ENCODE data around the gene DSG2. TPM values are rescaled to one million over a fixed set of nuclear protein-coding genes. Genes with fewer than 3 reads are reported as not detected.

Gene DSG2
- total RNA-seq, 1 experiment from 2014 or later, result not detected

DNA sequence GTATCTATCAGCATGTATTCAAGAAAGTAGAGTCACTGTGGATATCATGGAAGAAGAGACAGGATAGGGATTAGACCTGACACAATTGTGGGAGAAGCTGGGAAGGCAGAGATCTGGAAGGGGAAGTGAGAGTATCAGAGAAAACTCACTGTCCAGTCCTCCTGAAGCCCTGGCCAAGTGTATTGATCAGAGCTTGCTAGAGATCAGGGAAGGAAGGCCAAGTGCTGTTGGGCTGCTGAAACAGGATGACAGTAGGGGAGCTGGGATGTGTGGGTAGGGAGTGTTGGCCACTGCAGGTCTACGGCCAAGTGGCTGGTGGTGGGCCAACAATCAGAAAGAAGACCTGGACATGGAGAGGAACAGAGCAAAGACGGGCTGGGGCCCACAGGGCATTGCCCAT, 67.4 kb downstream of the DSG2 start:
- H3K4me3 ChIP-seq (ENCODE audit: low read length), result no peak overlapping the region
- peaks cover 12% of the 10 kb centered on the region for H3K4me1 ChIP-seq (ENCODE audit: low read length)
- H3K79me2 ChIP-seq (ENCODE audit: low read length), result no peaks in the 10 kb centered on the region
- H3K27ac ChIP-seq (ENCODE audit: low read length), result no peak overlapping the region
- no peak for DNase-seq
- H3K9me2 ChIP-seq (replicated peaks; ENCODE audit: insufficient read depth, low read length), result no peaks in the 10 kb centered on the region
- H2AFZ ChIP-seq (ENCODE audit: low read length), result no peak overlapping the region
- no peaks in the 10 kb centered on the region for H3K36me3 ChIP-seq (ENCODE audit: insufficient read depth, low read length)
- no peaks in the 10 kb centered on the region for H4K20me1 ChIP-seq (ENCODE audit: insufficient read depth, low read depth, low read length)
- no peak overlapping the region for H3K4me2 ChIP-seq (ENCODE audit: low read depth, low read length, poor library complexity, severe bottlenecking)
- no peaks in the 10 kb centered on the region for H3K9me3 ChIP-seq (ENCODE audit: low read length)
- no peak overlapping the region for H3K9ac ChIP-seq (ENCODE audit: low read length)
- H3K27me3 ChIP-seq (ENCODE audit: low read length), result no peaks in the 10 kb centered on the region

DNA sequence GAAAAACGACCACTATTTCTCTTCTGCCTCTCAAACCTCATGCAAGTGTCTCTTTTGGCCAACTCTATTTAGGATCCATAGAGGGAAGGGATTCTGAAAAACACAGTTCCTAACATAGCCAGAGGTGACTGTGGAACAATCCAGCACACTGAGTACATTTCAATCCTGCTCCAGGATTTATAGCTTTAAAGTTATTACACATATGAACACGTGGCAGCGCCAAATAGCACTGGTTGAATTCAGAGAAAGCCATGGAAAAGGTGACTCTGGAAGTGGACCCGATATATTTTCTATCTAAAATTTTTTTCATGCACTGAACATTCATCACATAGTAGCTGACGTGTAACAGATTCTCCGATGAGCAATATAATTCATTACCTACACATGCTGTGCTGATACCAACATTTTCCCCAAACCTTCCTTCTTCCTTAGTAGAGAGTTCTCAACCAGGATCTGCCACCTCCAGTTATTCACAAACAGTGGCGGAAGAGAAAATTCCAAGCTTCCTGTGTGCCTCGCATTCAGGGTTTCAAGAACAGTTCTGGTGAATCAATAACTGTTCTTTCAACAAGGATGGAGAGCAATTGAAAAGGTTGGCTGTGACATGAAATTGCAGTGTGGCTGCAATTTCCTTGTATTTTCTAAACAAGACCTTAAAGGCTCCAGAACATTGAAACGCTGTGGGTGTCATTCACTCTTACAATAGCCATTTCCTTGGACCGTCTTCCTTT, 68.0 kb downstream of the DSG2 start:
- Histone ChIP-seq H3K9ac (ENCODE audit: low read length) (no peak overlapping the region), H3K79me2 (ENCODE audit: low read length) (no peaks in the 10 kb centered on the region), H2AFZ (ENCODE audit: low read length) (0 out of 2 replicates have a peak overlapping the region, but pooled peaks have one; percentile 14), H3K27me3 (ENCODE audit: low read length) (no peaks in the 10 kb centered on the region), H3K9me3 (ENCODE audit: low read length) (no peaks in the 10 kb centered on the region), H3K27ac (ENCODE audit: low read length) (no peak overlapping the region), H3K4me3 (ENCODE audit: low read length) (no peak overlapping the region), H3K4me1 (ENCODE audit: low read length) (peaks cover 12% of the 10 kb centered on the region), H3K36me3 (ENCODE audit: insufficient read depth, low read length) (no peaks in the 10 kb centered on the region), H3K4me2 (ENCODE audit: low read depth, low read length, poor library complexity, severe bottlenecking) (no peak overlapping the region), H4K20me1 (ENCODE audit: insufficient read depth, low read depth, low read length) (no peaks in the 10 kb centered on the region), H3K9me2 (replicated peaks; ENCODE audit: insufficient read depth, low read length) (no peaks in the 10 kb centered on the region)
- no peak for DNase-seq

DNA sequence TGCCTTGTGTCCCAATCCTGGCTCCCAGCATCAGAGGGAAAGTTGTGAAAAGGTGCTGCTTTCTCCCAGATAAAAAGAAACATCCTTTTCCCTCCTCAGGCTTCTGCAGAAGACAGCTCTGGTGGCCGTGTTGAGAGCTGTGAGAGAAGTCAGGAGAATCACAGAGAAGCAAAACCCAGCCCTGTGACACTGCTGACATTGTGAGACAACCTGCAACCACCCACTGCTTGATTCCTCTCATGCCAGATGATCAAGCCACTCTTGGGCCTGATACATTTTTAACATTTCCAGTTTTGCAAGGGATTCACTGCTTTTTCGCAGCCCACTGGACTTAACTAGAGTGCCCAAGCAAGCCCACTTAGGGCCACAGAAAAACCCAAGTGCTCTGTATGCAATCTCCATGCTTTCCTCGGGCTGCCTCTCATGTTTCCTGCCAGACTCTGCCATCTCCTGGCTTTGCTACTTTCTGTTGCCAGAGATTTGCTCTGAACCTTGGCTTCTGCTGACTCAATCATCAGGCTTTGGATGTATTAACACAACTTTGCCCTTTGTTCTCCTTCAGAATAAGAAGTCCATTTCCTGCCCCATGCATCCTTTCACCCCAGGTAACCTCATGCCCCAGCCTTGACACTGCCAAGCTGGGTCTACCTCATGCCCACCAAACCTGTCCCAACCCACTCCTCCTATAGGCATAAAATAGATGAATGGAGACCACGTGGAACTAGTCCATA, 68.8 kb downstream of the DSG2 start:
- H4K20me1 ChIP-seq (ENCODE audit: insufficient read depth, low read depth, low read length), result no peaks in the 10 kb centered on the region
- no peak overlapping the region for H3K4me2 ChIP-seq (ENCODE audit: low read depth, low read length, poor library complexity, severe bottlenecking)

DNA sequence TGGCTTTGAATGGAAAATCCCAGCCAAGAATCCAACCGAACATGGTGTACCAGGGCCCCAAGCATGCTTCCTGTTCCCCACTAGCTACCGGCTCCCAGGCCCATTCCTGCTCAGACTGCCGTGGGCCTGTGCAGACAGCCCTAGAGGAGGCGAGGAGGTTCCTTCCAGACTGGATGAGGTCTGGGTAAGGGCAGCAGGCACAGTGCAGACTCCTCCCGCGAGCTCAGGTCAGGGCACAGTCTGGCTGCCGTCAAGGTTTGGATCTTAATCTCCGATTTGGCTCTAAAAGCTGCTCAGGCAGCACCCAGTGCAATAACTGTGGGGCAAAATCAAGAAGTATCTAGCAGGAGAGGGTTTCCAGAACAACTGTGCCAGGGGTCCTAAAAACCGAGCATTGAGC, 74.4 kb downstream of the DSG2 start:
- DNase-seq, result no peak
- no peaks in the 10 kb centered on the region for H3K79me2 ChIP-seq (ENCODE audit: low read length)
- no peak overlapping the region for H3K4me3 ChIP-seq (ENCODE audit: low read length)
- no peaks in the 10 kb centered on the region for H3K27me3 ChIP-seq (ENCODE audit: low read length)
- H3K36me3 ChIP-seq (ENCODE audit: insufficient read depth, low read length), result no peaks in the 10 kb centered on the region
- H3K27ac ChIP-seq (ENCODE audit: low read length), result no peak overlapping the region
- H3K9me2 ChIP-seq (replicated peaks; ENCODE audit: insufficient read depth, low read length), result no peaks in the 10 kb centered on the region
- no peak overlapping the region for H3K9ac ChIP-seq (ENCODE audit: low read length)
- no peak overlapping the region; the same call in 1 of the 2 replicates for H2AFZ ChIP-seq (ENCODE audit: low read length)
- no peaks in the 10 kb centered on the region for H3K9me3 ChIP-seq (ENCODE audit: low read length)
- no peaks in the 10 kb centered on the region for H4K20me1 ChIP-seq (ENCODE audit: insufficient read depth, low read depth, low read length)
- H3K4me2 ChIP-seq (ENCODE audit: low read depth, low read length, poor library complexity, severe bottlenecking), result no peak overlapping the region
- peaks cover 21% of the 10 kb centered on the region for H3K4me1 ChIP-seq (ENCODE audit: low read length)

More for the DNA sequence above, 68.8 kb downstream of the DSG2 start:
- Histone ChIP-seq H3K9me3 (ENCODE audit: low read length) (no peaks in the 10 kb centered on the region), H3K27ac (ENCODE audit: low read length) (no peak overlapping the region), H3K27me3 (ENCODE audit: low read length) (no peaks in the 10 kb centered on the region), H3K9me2 (replicated peaks; ENCODE audit: insufficient read depth, low read length) (no peaks in the 10 kb centered on the region), H3K36me3 (ENCODE audit: insufficient read depth, low read length) (no peaks in the 10 kb centered on the region), H3K9ac (ENCODE audit: low read length) (no peak overlapping the region), H3K4me3 (ENCODE audit: low read length) (no peak overlapping the region), H3K79me2 (ENCODE audit: low read length) (no peaks in the 10 kb centered on the region), H3K4me1 (ENCODE audit: low read length) (peaks cover 12% of the 10 kb centered on the region), H2AFZ (ENCODE audit: low read length) (0 out of 2 replicates have a peak overlapping the region, but pooled peaks have one; percentile 14)
- DNase-seq, result no peak

DNA sequence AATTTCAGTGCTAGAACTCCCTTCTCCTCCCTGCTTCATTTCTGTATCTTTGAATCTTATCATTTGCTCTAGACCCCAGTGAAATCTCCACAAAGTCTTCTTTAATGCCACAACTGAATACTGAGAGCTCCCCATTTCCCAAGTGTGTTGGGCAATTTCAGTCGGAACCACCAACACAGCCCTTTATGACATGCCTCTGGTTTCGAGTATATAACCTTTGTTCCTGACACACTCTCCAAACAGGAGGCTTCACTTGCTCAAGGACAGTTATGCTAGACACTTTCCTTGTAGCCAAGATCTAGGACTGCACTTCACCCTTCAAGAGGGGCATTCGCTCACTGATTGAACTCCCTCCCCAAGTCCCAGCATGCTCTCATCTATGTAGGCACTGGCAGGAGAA, 75.1 kb downstream of the DSG2 start:
- Histone ChIP-seq H3K27ac (ENCODE audit: low read length) (no peak overlapping the region), H3K9me2 (replicated peaks; ENCODE audit: insufficient read depth, low read length) (no peaks in the 10 kb centered on the region), H3K27me3 (ENCODE audit: low read length) (no peaks in the 10 kb centered on the region), H4K20me1 (ENCODE audit: insufficient read depth, low read depth, low read length) (no peaks in the 10 kb centered on the region), H3K9me3 (ENCODE audit: low read length) (no peaks in the 10 kb centered on the region), H3K79me2 (ENCODE audit: low read length) (no peaks in the 10 kb centered on the region), H3K4me3 (ENCODE audit: low read length) (no peak overlapping the region), H3K9ac (ENCODE audit: low read length) (no peak overlapping the region), H3K4me1 (ENCODE audit: low read length) (peaks cover 24% of the 10 kb centered on the region), H2AFZ (ENCODE audit: low read length) (no peak overlapping the region), H3K4me2 (ENCODE audit: low read depth, low read length, poor library complexity, severe bottlenecking) (no peak overlapping the region), H3K36me3 (ENCODE audit: insufficient read depth, low read length) (no peaks in the 10 kb centered on the region)
- no peak for DNase-seq

DNA sequence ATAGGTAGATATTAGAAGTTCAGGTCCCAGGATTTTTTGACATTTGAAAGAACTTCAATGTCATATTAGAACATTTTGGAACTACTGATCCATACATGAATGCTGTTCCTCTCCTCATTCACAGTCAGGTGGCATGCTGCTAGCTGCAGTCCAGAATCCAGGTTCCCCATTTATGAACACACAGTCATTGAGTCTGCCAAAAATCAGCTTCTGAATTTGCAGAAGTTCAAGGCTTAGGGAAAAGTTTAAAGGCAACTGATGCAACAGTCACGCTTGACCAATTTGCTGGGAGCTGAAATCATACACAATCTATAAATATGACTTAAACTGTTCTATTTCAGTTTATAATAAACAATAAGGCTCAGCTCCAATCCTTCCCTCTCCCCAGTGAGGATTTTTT, 76.4 kb downstream of the DSG2 start:
- DNase-seq, result no peak
- no peak overlapping the region for H2AFZ ChIP-seq (ENCODE audit: low read length)
- H3K9me2 ChIP-seq (replicated peaks; ENCODE audit: insufficient read depth, low read length), result no peaks in the 10 kb centered on the region
- no peaks in the 10 kb centered on the region for H3K79me2 ChIP-seq (ENCODE audit: low read length)
- no peak overlapping the region for H3K9ac ChIP-seq (ENCODE audit: low read length)
- H3K27ac ChIP-seq (ENCODE audit: low read length), result no peak overlapping the region
- H3K4me3 ChIP-seq (ENCODE audit: low read length), result no peak overlapping the region
- H4K20me1 ChIP-seq (ENCODE audit: insufficient read depth, low read depth, low read length), result no peaks in the 10 kb centered on the region
- H3K4me2 ChIP-seq (ENCODE audit: low read depth, low read length, poor library complexity, severe bottlenecking), result no peak overlapping the region
- no peaks in the 10 kb centered on the region for H3K27me3 ChIP-seq (ENCODE audit: low read length)
- no peaks in the 10 kb centered on the region for H3K36me3 ChIP-seq (ENCODE audit: insufficient read depth, low read length)
- H3K9me3 ChIP-seq (ENCODE audit: low read length), result no peaks in the 10 kb centered on the region
- H3K4me1 ChIP-seq (ENCODE audit: low read length), result peaks cover 24% of the 10 kb centered on the region

DNA sequence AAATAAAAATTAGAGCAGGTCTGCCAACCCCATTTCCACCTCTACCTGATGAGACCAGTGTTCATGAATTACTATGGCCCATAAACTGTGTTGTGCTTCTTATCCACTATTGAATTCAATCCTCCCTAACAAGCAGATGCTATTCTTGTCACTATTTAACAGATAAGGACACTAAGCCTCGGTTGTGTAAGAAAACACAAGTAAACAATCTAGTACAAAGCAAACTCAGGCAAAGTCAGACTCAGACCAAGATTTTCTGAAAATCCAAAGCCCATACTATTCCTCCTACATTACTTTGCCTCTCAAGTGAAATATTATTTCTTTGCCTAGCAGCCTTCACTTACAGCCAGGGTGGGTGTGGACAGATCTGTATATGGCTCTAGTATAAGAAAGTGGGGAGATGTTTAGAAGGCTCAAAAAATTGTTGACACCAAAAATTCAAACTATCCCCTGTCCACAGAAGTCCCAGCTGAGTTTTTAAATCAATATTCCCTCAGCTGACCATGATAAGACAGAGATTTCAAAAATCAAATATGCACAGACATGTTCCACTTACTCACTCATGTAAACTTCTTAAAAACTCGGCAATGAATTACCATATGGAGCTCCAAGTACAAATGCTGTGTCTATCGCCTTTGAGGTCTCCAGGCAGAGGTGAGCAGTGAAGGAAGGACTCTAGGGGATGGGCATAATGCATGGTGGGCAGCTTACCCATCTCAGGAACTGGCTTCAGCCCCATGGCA, 77.7 kb downstream of the DSG2 start:
- Histone ChIP-seq H3K4me2 (ENCODE audit: low read depth, low read length, poor library complexity, severe bottlenecking) (peak overlapping the region; percentile 9), H2AFZ (ENCODE audit: low read length) (no peak overlapping the region), H3K36me3 (ENCODE audit: insufficient read depth, low read length) (no peaks in the 10 kb centered on the region), H3K27ac (ENCODE audit: low read length) (no peak overlapping the region), H3K27me3 (ENCODE audit: low read length) (no peaks in the 10 kb centered on the region), H3K9me2 (replicated peaks; ENCODE audit: insufficient read depth, low read length) (no peaks in the 10 kb centered on the region), H4K20me1 (ENCODE audit: insufficient read depth, low read depth, low read length) (no peaks in the 10 kb centered on the region), H3K4me3 (ENCODE audit: low read length) (no peak overlapping the region), H3K4me1 (ENCODE audit: low read length) (peaks cover 24% of the 10 kb centered on the region), H3K9ac (ENCODE audit: low read length) (no peak overlapping the region), H3K9me3 (ENCODE audit: low read length) (no peaks in the 10 kb centered on the region), H3K79me2 (ENCODE audit: low read length) (no peaks in the 10 kb centered on the region)
- DNase-seq, result no peak

DNA sequence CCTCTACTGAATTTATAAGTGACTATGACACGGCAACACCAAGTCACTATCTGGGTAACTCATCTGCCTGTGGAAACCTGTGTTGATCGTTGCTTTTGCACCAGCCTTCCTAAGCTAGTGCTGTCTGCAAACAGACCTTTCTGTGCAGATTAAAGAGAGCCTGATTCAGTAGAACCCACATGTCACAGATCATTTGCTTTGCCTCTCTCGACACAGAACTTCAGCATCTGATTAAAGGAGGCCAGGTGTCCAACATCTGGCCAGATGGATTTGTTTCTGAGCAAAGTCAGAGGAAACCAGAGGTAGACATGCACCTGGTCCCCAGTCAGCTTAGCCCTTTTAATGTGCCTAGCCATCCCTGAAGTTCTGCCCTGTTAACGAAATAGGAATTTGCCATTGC, 78.7 kb downstream of the DSG2 start:
- peaks cover 24% of the 10 kb centered on the region for H3K4me1 ChIP-seq (ENCODE audit: low read length)
- no peak overlapping the region for H3K4me3 ChIP-seq (ENCODE audit: low read length)
- H3K27me3 ChIP-seq (ENCODE audit: low read length), result no peaks in the 10 kb centered on the region
- H3K36me3 ChIP-seq (ENCODE audit: insufficient read depth, low read length), result no peaks in the 10 kb centered on the region
- no peaks in the 10 kb centered on the region for H3K79me2 ChIP-seq (ENCODE audit: low read length)
- no peak overlapping the region for H3K9ac ChIP-seq (ENCODE audit: low read length)
- H3K9me2 ChIP-seq (replicated peaks; ENCODE audit: insufficient read depth, low read length), result no peaks in the 10 kb centered on the region
- H3K27ac ChIP-seq (ENCODE audit: low read length), result peak overlapping the region; percentile 71
- H3K4me2 ChIP-seq (ENCODE audit: low read depth, low read length, poor library complexity, severe bottlenecking), result peak overlapping the region; percentile 9
- DNase-seq, result peak; percentile 58
- no peak overlapping the region for H2AFZ ChIP-seq (ENCODE audit: low read length)
- no peaks in the 10 kb centered on the region for H4K20me1 ChIP-seq (ENCODE audit: insufficient read depth, low read depth, low read length)
- H3K9me3 ChIP-seq (ENCODE audit: low read length), result no peaks in the 10 kb centered on the region

Data from Karpas-422 (cell line).